Endothelial cell of umbilical vein (primary cell): Measurements from ENCODE around the gene ST6GAL2. TPM values are rescaled to one million over a fixed set of nuclear protein-coding genes. Genes with fewer than 3 reads are reported as not detected.

ENCODE experiments used
- BruUV-seq: library from RNA; stranded (reverse); fragments of 400-500 nt; replicated peaks from 2 replicates; lab custom pipeline; 2021; lab: Mats Ljungman, UMichigan
- CTCF ChIA-PET: fragments of 300-600, 350-600 bp; sonication (Branson Sonifier 250); formaldehyde crosslinking; loops from one replicate; lab custom pipeline; 2021; ENCODE audit warnings: antibody characterized with exemption, inconsistent platforms; lab: Charles Lee
- POLR2A ChIA-PET: fragments of 300-600, 350-600 bp; sonication (Branson Sonifier 250); formaldehyde crosslinking; loops from one replicate; lab custom pipeline; 2021; ENCODE audit warnings: antibody characterized with exemption, inconsistent platforms; lab: Charles Lee
- DNase-seq: peaks from one replicate; pipeline ENCODE4 v3.0.0-alpha.2; 2011; ENCODE audit warnings: low read depth, low spot score
- FAIRE-seq: peaks from 2 replicates; lab custom pipeline; 2011; peaks lifted over from hg19 to GRCh38; lab: Jason Lieb, UNC
- H2AFZ ChIP-seq: 2 replicates; pipeline ENCODE4 v1.6.0; 2012; ENCODE audit warnings: low read depth, low read length, control low read depth, inconsistent platforms
- H3K27ac ChIP-seq: 2 replicates; pipeline ENCODE4 v1.5.1; 2011; ENCODE audit warnings: low read depth, mild to moderate bottlenecking, control low read depth, low read length, moderate library complexity; ENCODE audit not compliant: insufficient read depth
- H3K27me3 ChIP-seq, 2 experiments: 2 replicates each; pipeline versions ENCODE4 v1.6.0 to v1.6.1; 2011; ENCODE audit warnings: low read length in 2 of 2, mixed read lengths in 1 of 2; ENCODE audit not compliant: control insufficient read depth in 2 of 2, insufficient read depth in 2 of 2
- H3K36me3 ChIP-seq, 2 experiments: 2 replicates in 1 of 2; 3 replicates in 1 of 2; pipeline ENCODE4 v1.5.1; 2011; ENCODE audit warnings: low read length in 2 of 2, mild to moderate bottlenecking in 1 of 2, moderate library complexity in 1 of 2; ENCODE audit not compliant: control insufficient read depth in 2 of 2, insufficient read depth in 2 of 2; ENCODE audit errors: extremely low read depth in 1 of 2
- H3K4me1 ChIP-seq: 3 replicates; pipeline ENCODE4 v1.5.1; 2011; ENCODE audit warnings: mild to moderate bottlenecking, low read length; ENCODE audit not compliant: control insufficient read depth, insufficient read depth; ENCODE audit errors: extremely low read depth
- H3K4me2 ChIP-seq: 2 replicates; pipeline ENCODE4 v1.6.1; 2011; ENCODE audit warnings: low read length, control low read depth, mixed read lengths; ENCODE audit not compliant: insufficient read depth
- H3K4me3 ChIP-seq, 3 experiments: fragments of 200-600 bp in 1 of 3; sonication (generic), shearing (Covaris generic) in 1 of 3; replicated peaks in 1 of 3; 2 replicates each; pipeline ENCODE4 v1.5.1; 2011 to 2016; ENCODE audit warnings: control low read depth in 3 of 3, low read length in 3 of 3, mild to moderate bottlenecking in 2 of 3, inconsistent platforms in 1 of 3, low read depth in 1 of 3, moderate library complexity in 1 of 3; ENCODE audit not compliant: insufficient read depth in 1 of 3
- H3K79me2 ChIP-seq: 2 replicates; pipeline ENCODE4 v1.6.0; 2012; ENCODE audit warnings: low read length, inconsistent platforms; ENCODE audit not compliant: control insufficient read depth, insufficient read depth
- H3K9ac ChIP-seq: replicated peaks from 2 replicates; pipeline ENCODE3; 2011; ENCODE audit warnings: low read length, control low read depth; ENCODE audit not compliant: insufficient read depth; ENCODE audit errors: extremely low read depth
- H3K9me1 ChIP-seq: replicated peaks from 3 replicates; pipeline ENCODE4 v1.6.0; 2011; ENCODE audit warnings: mild to moderate bottlenecking, low read length; ENCODE audit not compliant: control insufficient read depth, insufficient read depth; ENCODE audit errors: extremely low read depth
- H3K9me3 ChIP-seq: replicated peaks from 2 replicates; pipeline ENCODE4 v1.5.1; 2012; ENCODE audit warnings: low read length, inconsistent platforms; ENCODE audit not compliant: control insufficient read depth, insufficient read depth
- H4K20me1 ChIP-seq: replicated peaks from 2 replicates; pipeline ENCODE3; 2011; ENCODE audit warnings: mild to moderate bottlenecking, low read length; ENCODE audit not compliant: control insufficient read depth, insufficient read depth; ENCODE audit errors: extremely low read depth
- CTCF ChIP-seq, 2 donors: IDR thresholded peaks; 1 replicate in 1 of 2; 2 replicates in 1 of 2; pipeline ENCODE4 v1.5.1; 2011; ENCODE audit warnings: low read length in 2 of 2, mild to moderate bottlenecking in 2 of 2, moderate library complexity in 2 of 2, control low read depth in 1 of 2, inconsistent platforms in 1 of 2, low read depth in 1 of 2; ENCODE audit not compliant: insufficient read depth in 1 of 2; ENCODE audit errors: extremely low read depth in 1 of 2
- EZH2 ChIP-seq: IDR thresholded peaks from 2 replicates; pipeline ENCODE4 v1.6.1; 2012; ENCODE audit warnings: borderline replicate concordance, low read depth, mild to moderate bottlenecking, moderate library complexity, low read length, inconsistent platforms; ENCODE audit not compliant: severe bottlenecking
- FOS ChIP-seq: IDR thresholded peaks from 2 replicates; pipeline ENCODE4 v1.6.1; 2011; ENCODE audit warnings: mild to moderate bottlenecking, low read length, moderate library complexity, borderline replicate concordance; ENCODE audit not compliant: insufficient read depth
- GATA2 ChIP-seq: IDR thresholded peaks from 2 replicates; pipeline ENCODE4 v1.7.0; 2011; ENCODE audit warnings: low read depth, mild to moderate bottlenecking, moderate library complexity, mixed read lengths, low read length; ENCODE audit not compliant: insufficient read length, insufficient read depth
- JUN ChIP-seq: IDR thresholded peaks from 2 replicates; pipeline ENCODE4 v1.6.1; 2011; ENCODE audit warnings: borderline replicate concordance, low read depth; ENCODE audit not compliant: insufficient read length, insufficient read depth
- MAX ChIP-seq: IDR thresholded peaks from 2 replicates; pipeline ENCODE4 v1.6.1; 2011; ENCODE audit not compliant: insufficient read depth, insufficient read length
- MYC ChIP-seq: IDR thresholded peaks from one replicate; pipeline ENCODE4 v1.6.1; 2011; ENCODE audit warnings: mild to moderate bottlenecking, low read depth, low read length
- POLR2A ChIP-seq: IDR thresholded peaks from 2 replicates; pipeline ENCODE4 v1.6.1; 2012; ENCODE audit warnings: low read depth, mild to moderate bottlenecking, control low read depth, low read length
- POLR2AphosphoS5 ChIP-seq: IDR thresholded peaks from 2 replicates; pipeline ENCODE4 v1.6.1; 2012; ENCODE audit warnings: low read depth, mild to moderate bottlenecking, control low read depth, low read length, moderate library complexity; ENCODE audit not compliant: insufficient read depth
- dilution Hi-C: fragments of 300-500 bp; cut with MboI; formaldehyde crosslinking; loops from one replicate; pipeline ENCODE4 v1.15.0; 2019; ENCODE audit warnings: low sequenced_read_pairs; ENCODE audit not compliant: extremely low pct_ligation_motif_present
- intact Hi-C: fragments of 100-400 bp; cut with micrococcal nuclease; formaldehyde crosslinking; loops from one replicate; pipeline ENCODE4 v1.10.0; 2022
- polyA plus RNA-seq, 4 experiments: library from polyadenylated mRNA; depleted of rRNA in 3 of 4; stranded (reverse) in 3 of 4; unstranded in 1 of 4; fragments of >200 nt; gene quantifications; 2 replicates each; pipeline versions ENCODE4 v1.2.1 to v1.2.3, GENCODE V29; 2011 to 2012; ENCODE audit warnings: missing spikeins in 1 of 4
- total RNA-seq: library from RNA; stranded (reverse); gene quantifications from 2 replicates; pipeline ENCODE4 v1.2.3, GENCODE V29; 2021

ST6GAL2 gene
- total and polyA plus RNA-seq, 2 donors (not counting 3 experiments of a cell fraction or from before 2014, with no cell fraction given): not detected

- Histone ChIP-seq H3K9me1 (no peaks in the 10 kb centered on the region), H3K4me1 (no peaks in the 10 kb centered on the region), H3K79me2 (no peaks in the 10 kb centered on the region), H3K27me3 (no peaks in the 10 kb centered on the region), H3K9ac (no peak overlapping the region), H3K4me2 (no peak overlapping the region), H3K9me3 (peaks cover 9% of the 10 kb centered on the region), H3K36me3 (no peaks in the 10 kb centered on the region), H3K4me3 (no peak overlapping the region), H2AFZ (no peak overlapping the region), H4K20me1 (no peaks in the 10 kb centered on the region), H3K27ac (no peak overlapping the region)
- FAIRE-seq (no peak), DNase-seq (no peak)
- BruUV-seq: no TSS peak
- dilution Hi-C loops (no loop called here), intact Hi-C loops (no loop called here)
- TF ChIP-seq POLR2AphosphoS5 (no peak), CTCF (IDR thresholded peaks at IDR 0.05; ENCODE audit: extremely low read depth in 1 of 2, insufficient read depth in 1 of 2, low read depth in 1 of 2, low read length in 2 of 2) (no peak), JUN (no peak), POLR2A (no peak), EZH2 (no peak), GATA2 (no peak), MYC (no peak), FOS (no peak), MAX (no peak)
- POLR2A ChIA-PET: no interaction called here
- CTCF ChIA-PET: no interaction called here
Observed at GRCh38 chr2:106830191-106830590, 55.8 kb downstream of the ST6GAL2 start.
